K562 (cell line): ENCODE results near the gene ENTPD5. TPM values are rescaled to one million over a fixed set of nuclear protein-coding genes. Genes with fewer than 3 reads are reported as not detected.

Source experiments
- ATAC-seq: fragments of 200-7000 bp; cut with Tn5 transposase; 3 replicates; pipeline ENCODE4 v1.9.1; 2020; ENCODE audit warnings: moderate library complexity
- BruUV-seq: library from RNA; stranded (reverse); fragments of 400-500 nt; replicated peaks from 2 replicates; lab custom pipeline; 2021; lab: Mats Ljungman, UMichigan
- CTCF ChIA-PET: fragments of 300-600 bp; formaldehyde crosslinking; extraction: SDS; loops from one replicate; lab custom pipeline; 2021; ENCODE audit warnings: low intra/inter-chr PET ratio; lab: Yijun Ruan, JAX
- POLR2A ChIA-PET: fragments of 300-600, 350-650 bp; sonication (Branson Sonifier 250); formaldehyde crosslinking; extraction: SDS; loops from one replicate; lab custom pipeline; 2021; ENCODE audit warnings: antibody characterized with exemption, inconsistent platforms; lab: Yijun Ruan, JAX
- DNase-seq, 4 experiments: peaks; one replicate each; pipeline versions ENCODE4 v3.0.0 to v3.0.0-alpha.2; 2011 to 2018; ENCODE audit warnings: low spot score in 3 of 4, mixed read lengths in 3 of 4; ENCODE audit errors: extremely low read depth in 1 of 4
- FAIRE-seq: peaks from 2 replicates; lab custom pipeline; 2011; peaks lifted over from hg19 to GRCh38; lab: Jason Lieb, UNC
- H2AFZ ChIP-seq: 2 replicates; pipeline ENCODE4 v1.6.0; 2011; ENCODE audit warnings: low read depth, low read length, control low read depth, inconsistent platforms
- H3K27ac ChIP-seq: fragments of 200-600 bp; 3 replicates; pipeline ENCODE4 v1.8.0; 2011; ENCODE audit warnings: low read depth, mild to moderate bottlenecking, control low read depth, inconsistent platforms, low read length, moderate library complexity, mixed read lengths; ENCODE audit errors: extremely low read depth
- H3K27me3 ChIP-seq, 2 experiments: fragments of 300-600 bp in 1 of 2; 2 replicates in 1 of 2; 3 replicates in 1 of 2; pipeline versions ENCODE4 v1.6.0 to v1.8.0; 2011; ENCODE audit warnings: inconsistent platforms in 2 of 2, low read length in 2 of 2, mild to moderate bottlenecking in 1 of 2, mixed read lengths in 1 of 2, moderate library complexity in 1 of 2; ENCODE audit not compliant: control insufficient read depth in 2 of 2, insufficient read depth in 2 of 2
- H3K36me3 ChIP-seq: fragments of 300-600 bp; 3 replicates; pipeline ENCODE4 v1.8.0; 2011; ENCODE audit warnings: mild to moderate bottlenecking, low read length, inconsistent platforms; ENCODE audit not compliant: control insufficient read depth, insufficient read depth
- H3K4me1 ChIP-seq, 2 experiments: fragments of 200-600 bp in 1 of 2; replicated peaks in 1 of 2; 2 replicates in 1 of 2; 3 replicates in 1 of 2; pipeline versions ENCODE4 v1.5.1 to v1.8.0; 2011; ENCODE audit warnings: inconsistent platforms in 2 of 2, low read length in 2 of 2, mild to moderate bottlenecking in 1 of 2, mixed read lengths in 1 of 2, moderate library complexity in 1 of 2; ENCODE audit not compliant: control insufficient read depth in 2 of 2, insufficient read depth in 2 of 2
- H3K4me2 ChIP-seq: 2 replicates; pipeline ENCODE4 v1.6.1; 2011; ENCODE audit warnings: low read length, control low read depth, inconsistent platforms, mixed read lengths; ENCODE audit not compliant: insufficient read depth
- H3K4me3 ChIP-seq: fragments of 200-600 bp; sonication (generic), shearing (Covaris generic); 2 replicates; pipeline ENCODE4 v1.5.1; 2016; ENCODE audit warnings: control low read depth, inconsistent platforms
- H3K79me2 ChIP-seq: fragments of 200-600 bp; 3 replicates; pipeline ENCODE4 v1.8.0; 2011; ENCODE audit warnings: low read length, inconsistent platforms; ENCODE audit not compliant: control insufficient read depth, insufficient read depth
- H3K9ac ChIP-seq, 2 experiments: 2 replicates each; pipeline versions ENCODE4 v1.6.0 to v1.6.1; 2011; ENCODE audit warnings: low read depth in 2 of 2, low read length in 2 of 2, control low read depth in 1 of 2, inconsistent platforms in 1 of 2, mild to moderate bottlenecking in 1 of 2, mixed read lengths in 1 of 2; ENCODE audit not compliant: insufficient read depth in 1 of 2
- H3K9me1 ChIP-seq: one replicate; pipeline ENCODE4 v1.6.0; 2011; ENCODE audit warnings: inconsistent platforms, mild to moderate bottlenecking, low read length, moderate library complexity; ENCODE audit not compliant: control insufficient read depth, insufficient read depth
- H3K9me3 ChIP-seq: replicated peaks from 2 replicates; pipeline ENCODE4 v1.5.1; 2011; ENCODE audit warnings: low read depth, low read length, inconsistent platforms; ENCODE audit not compliant: control insufficient read depth, insufficient read depth
- H4K20me1 ChIP-seq: replicated peaks from 2 replicates; pipeline ENCODE4 v1.6.1; 2011; ENCODE audit warnings: low read length, inconsistent platforms, mixed read lengths; ENCODE audit not compliant: control insufficient read depth, insufficient read depth
- BRD4 ChIP-seq: fragments of 200-600 bp; sonication (generic); IDR thresholded peaks from 2 replicates; pipeline ENCODE4 v1.6.1; 2017; ENCODE audit warnings: inconsistent platforms
- FOXA1 ChIP-seq: fragments of 450-650 bp; IDR thresholded peaks from 2 replicates; pipeline ENCODE4 v1.6.1; 2016; ENCODE audit warnings: mild to moderate bottlenecking, borderline replicate concordance
- HMBOX1 ChIP-seq: sonication (generic); IDR thresholded peaks from 2 replicates; pipeline ENCODE4 v1.6.1; 2016
- HNRNPK ChIP-seq: fragments of 200-400 bp; formaldehyde crosslinking; IDR thresholded peaks from one replicate; pipeline ENCODE4 v1.6.1; 2018; ENCODE audit warnings: mild to moderate bottlenecking, low read depth, low read length; ENCODE audit not compliant: poor library complexity, severe bottlenecking
- IRF9 ChIP-seq: fragments of 450-650 bp; IDR thresholded peaks from 2 replicates; pipeline ENCODE4 v1.6.1; 2016; ENCODE audit warnings: missing biosample characterization, missing genetic modification characterization
- in situ Hi-C: fragments of 300-500 bp; cut with MboI; formaldehyde crosslinking; loops from 4 replicates; pipeline ENCODE4 v1.15.0; 2018; ENCODE audit warnings: inconsistent platforms, mixed read lengths
- intact Hi-C: fragments of 100-400 bp; cut with micrococcal nuclease; formaldehyde crosslinking; loops from 2 replicates; pipeline ENCODE4 v1.14.2; 2022
- polyA plus RNA-seq, 8 experiments: library from polyadenylated mRNA; depleted of rRNA in 4 of 8; stranded (reverse) in 5 of 8; unstranded in 3 of 8; fragments of >200 nt; fragmentation: Nextera tagmentation in 2 of 8; fragmentation: Illumina TruSeq in 1 of 8; extraction: Ambion mirVana in 2 of 8; extraction: Trizol in 1 of 8; gene quantifications; 2 replicates each; pipeline versions ENCODE4 v1.2.1 to v1.2.3, GENCODE V29; 2011 to 2014; ENCODE audit warnings: inconsistent platforms in 1 of 8, missing spikeins in 1 of 8
- total RNA-seq, 7 experiments: library from RNA; depleted of rRNA in 6 of 7; stranded (reverse); fragments of >200 nt in 6 of 7; fragmentation: Illumina TruSeq in 2 of 7; extraction: Trizol in 2 of 7; gene quantifications; 2 replicates each; pipeline versions ENCODE4 v1.2.1 to v1.2.3, GENCODE V29; 2011 to 2021; ENCODE audit warnings: low replicate concordance in 1 of 7

Gene ENTPD5
- total and polyA plus RNA-seq, 9 of the 15 experiments (the other 6 are each of a cell fraction or from before 2014, with no cell fraction given): 2.7 to 15.3 (median 10.3) TPM

- TF ChIP-seq IRF9: no peak
- TF ChIP-seq FOXA1: no peak
Observed at GRCh38 chr14:74064883-74065282, 45.8 kb upstream of the ENTPD5 start (continued).

GRCh38 chr14:74064426-74064825 is 45.3 kb upstream of the ENTPD5 start:
- no peaks in the 10 kb centered on the region for H3K36me3 ChIP-seq
- no peak for TF ChIP-seq HMBOX1
- no peak for TF ChIP-seq HNRNPK
- TF ChIP-seq BRD4: no peak
- no TSS peak for BruUV-seq
- H3K79me2 ChIP-seq: no peaks in the 10 kb centered on the region
- H3K27ac ChIP-seq: no peak overlapping the region
- intact Hi-C loops: no loop called here
- no peaks in the 10 kb centered on the region for H3K9me3 ChIP-seq
- POLR2A ChIA-PET: interaction anchor here (0.5 to 1.2 kb wide), 2 partner anchors 14 to 732 kb away, joined by 3 to 4 read pairs; no protein-coding TSS in a partner anchor
- no peak overlapping the region for H3K4me2 ChIP-seq
- no peak overlapping the region for H3K4me3 ChIP-seq
- ATAC-seq: no peak
- in situ Hi-C loops: no loop called here
- no peak for DNase-seq
- no peaks in the 10 kb centered on the region for H4K20me1 ChIP-seq
- H3K9ac ChIP-seq: no peak overlapping the region
- CTCF ChIA-PET: no interaction called here
- no peak overlapping the region for H2AFZ ChIP-seq
- no peaks in the 10 kb centered on the region for H3K9me1 ChIP-seq
- no peaks in the 10 kb centered on the region for H3K27me3 ChIP-seq
- H3K4me1 ChIP-seq: peaks cover 0 to 7% of the 10 kb centered on the region in 2 experiments; a peak in 2 of 5 replicates
- FAIRE-seq: no peak
